NCI-H510A (cell line): ENCODE measurements around the gene COL27A1.

Experiments
- DNase-seq: peaks from one replicate; lab custom pipeline; 2025; lab: John Stamatoyannopoulos, UW

Gene COL27A1

DNA sequence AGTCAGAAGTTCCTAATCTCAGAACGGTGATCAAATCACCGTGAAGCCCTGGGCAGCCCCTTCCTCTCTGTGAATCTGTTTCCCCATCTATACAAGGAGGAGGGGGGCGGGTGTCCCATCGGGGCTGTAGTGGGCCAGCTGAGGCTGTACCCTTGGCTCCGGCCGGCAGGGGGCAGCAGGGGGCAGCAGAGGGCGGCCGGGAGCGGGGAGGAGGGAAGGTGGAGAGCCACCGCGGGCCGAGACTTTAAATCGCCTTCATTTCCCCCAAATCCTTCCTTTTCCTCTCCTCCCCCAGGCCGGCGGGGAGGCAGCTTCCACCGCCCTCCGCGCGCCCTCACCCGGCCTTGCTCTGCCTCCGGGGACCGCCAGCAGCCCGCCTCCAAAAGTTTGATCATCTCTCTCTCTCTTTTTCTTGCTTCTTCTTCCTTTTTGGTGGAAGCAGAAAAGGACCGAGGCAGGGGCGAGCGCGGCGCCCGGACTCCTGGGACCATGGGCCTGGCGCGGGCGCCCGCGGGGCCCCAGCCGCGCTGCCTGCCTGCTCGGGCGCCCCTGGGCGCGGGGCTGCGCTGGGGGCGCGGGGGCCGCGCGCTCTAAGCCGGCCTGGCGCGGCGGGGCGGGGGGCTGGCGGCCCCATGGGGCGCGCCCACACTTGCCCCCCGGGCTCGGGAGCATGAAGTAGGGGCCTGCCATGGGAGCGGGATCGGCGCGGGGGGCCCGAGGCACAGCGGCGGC is at the start of gene COL27A1:
Gene COL27A1 (plus strand): TSS at position 275 of the 732 bp plus-strand sequence. CDS start 414 bp downstream, at position 689.
- DNase-seq = peak; percentile 19

DNA sequence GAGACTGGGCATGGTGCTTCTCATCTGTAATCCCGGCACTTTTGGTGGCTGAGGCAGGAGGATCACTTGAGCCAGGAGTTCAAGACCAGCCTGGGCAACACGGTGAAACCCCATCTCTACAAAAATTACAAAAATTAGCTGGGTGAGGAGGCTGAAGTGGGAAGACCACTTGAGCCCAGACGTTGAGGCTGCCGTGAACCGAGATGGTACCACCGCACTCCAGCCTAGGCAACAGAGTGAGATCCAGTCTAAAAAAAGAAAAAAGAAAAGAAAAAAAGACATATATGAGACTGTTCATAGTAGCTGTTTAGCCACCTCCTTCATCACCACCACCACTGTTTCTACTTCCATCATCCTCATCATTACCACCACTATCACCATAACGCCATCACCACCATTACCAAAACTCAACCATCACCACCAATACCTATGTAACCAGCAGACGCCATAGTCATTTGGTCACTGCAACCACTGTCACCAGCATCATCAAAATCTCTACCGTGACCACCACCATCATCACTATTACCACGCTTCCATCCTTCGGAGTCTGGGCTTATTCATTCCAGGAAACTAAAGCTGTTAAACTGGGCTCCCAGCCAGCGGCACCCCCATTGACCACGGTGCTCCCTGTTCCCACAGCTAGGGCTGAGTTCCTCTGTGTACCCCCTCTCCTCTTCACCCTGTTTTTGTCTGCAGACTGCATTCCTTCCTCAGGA is 47.9 kb upstream of the COL27A1 start:
- no peak for DNase-seq

DNA sequence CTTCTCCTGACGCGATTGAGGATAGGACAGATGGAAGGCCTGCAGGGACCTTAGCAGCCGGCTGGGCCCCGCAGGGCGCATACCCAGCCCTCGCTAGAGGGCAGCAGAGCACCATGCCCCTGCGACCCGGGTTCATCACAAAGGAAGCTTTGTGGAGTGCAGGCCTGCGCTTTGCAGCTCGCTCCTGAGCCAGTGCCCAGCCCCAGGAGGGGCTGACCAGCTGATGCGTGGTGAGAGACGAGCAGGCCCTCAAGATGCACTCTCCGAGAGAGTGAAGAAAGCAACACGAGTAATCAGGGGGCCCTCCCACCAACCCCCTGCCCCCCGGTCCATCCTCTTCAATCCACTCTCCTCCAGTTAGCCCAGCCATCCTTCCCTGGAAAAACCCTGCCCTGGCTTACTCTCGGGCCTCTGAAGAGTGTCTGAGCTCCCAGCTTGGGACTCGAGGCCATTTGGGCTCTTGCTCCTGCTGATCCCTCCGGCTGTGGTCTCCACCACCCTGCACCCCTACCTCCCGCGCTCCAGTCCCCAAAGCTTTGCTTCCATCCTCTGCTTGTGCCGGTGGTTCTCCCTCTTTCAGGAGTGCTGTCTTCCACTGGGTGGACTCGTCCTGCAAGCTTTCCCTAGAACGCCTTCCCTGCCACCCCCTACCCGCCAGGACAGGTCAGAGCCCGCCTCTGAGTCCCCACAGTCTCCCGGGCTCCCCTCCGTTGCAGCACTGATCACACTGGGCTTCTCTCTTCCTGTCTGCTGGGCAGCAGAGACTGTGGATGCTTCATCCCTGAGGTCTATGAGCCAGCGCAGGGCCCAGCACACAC is 47.1 kb upstream of the COL27A1 start:
- peak; percentile 32 for DNase-seq

DNA sequence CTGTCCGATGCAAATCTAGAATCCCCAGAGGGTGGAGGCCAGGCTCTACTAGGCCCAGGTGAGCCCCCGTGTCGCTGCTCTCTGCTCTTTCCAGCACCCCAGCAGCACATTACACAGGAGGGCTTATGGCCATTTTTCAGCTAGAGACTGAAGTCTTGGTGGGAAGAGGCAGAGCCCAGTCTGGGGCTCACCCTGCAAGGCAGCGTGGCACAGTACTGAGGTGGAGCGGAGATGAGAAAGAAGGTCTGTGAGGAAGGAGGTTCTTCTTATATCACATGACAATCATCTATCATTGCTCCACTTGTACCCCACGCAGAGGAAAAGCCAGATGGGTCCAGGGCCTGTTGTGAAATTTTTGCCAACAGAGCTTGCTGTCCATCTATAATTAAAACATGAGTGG is 46.2 kb upstream of the COL27A1 start:
- DNase-seq = no peak

DNA sequence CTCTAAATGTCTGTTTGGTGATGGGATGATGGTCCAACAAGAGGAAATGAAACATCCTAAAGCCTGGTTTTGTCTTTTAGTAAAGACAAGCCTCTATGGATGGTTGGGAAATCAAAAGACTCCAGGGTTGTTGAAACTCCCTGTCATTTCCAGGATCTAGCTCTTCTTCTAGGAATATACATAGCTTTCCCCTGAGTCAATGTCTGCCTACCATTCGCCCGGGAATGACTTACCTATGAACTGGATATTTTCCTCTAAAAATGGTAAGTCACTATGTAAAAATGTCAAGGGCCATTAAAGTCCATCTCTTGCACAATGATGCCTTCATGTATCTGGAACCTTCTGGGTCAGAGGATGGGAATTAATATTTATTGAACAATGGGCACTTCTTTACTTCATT is 45.2 kb upstream of the COL27A1 start:
- no peak for DNase-seq

DNA sequence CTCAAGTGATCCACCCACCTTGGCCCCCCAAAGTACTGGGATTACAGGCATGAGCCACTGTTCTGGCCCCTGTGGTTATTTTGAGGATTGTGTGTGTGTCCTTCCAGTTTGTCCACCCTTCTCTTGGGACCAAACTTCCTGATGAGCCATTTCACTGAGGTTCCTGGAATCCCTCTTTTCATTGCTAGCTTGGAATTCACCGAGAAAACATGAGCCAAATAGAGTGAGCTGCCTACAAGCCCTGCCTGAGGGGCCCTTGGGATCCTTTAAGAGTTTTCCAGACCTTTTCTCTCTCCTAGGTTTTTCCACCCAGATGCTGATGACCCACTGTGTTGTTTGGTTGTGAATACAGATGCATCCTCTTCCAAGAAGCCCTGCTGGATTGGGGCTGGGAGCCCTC is 43.0 kb upstream of the COL27A1 start:
- DNase-seq = no peak

DNA sequence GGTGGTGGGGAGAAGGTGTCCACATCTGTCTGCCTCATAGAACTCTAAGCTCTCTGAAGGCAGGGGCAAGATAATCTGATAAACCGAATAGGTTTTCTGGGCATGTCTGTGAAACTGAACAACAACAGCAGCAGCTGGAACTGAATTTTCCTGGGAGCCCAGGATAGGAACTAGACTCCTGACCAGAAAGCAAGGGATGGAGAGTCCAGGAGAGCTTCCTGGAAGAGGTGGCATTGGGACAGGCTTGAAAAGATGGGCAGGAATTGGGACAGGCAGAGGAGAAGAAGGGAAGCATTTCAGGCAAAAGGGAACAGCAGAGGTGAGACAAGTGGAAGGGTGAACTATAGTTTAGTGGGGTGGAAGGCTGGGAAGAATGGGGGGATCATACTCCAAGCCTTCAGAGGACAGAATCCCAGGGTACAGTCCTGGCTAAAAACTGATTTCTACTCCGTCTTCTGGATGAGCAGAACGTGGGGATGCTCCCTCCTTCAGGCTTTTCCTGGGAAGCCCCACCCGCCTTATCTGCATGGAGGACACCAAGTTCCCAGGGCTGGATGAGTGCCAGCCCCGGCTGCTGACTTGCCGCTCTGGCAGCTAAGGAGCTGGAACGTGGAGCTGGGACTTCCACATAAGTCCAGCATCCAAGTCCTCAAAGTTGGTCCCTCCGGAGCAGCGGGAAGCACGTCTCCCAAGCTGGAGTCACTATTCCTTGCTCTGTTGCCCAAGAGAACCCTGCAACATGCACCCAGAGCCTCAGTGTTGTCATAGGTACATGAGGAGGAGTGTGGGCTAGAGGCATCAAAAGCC is 42.4 kb upstream of the COL27A1 start:
- no peak for DNase-seq

DNA sequence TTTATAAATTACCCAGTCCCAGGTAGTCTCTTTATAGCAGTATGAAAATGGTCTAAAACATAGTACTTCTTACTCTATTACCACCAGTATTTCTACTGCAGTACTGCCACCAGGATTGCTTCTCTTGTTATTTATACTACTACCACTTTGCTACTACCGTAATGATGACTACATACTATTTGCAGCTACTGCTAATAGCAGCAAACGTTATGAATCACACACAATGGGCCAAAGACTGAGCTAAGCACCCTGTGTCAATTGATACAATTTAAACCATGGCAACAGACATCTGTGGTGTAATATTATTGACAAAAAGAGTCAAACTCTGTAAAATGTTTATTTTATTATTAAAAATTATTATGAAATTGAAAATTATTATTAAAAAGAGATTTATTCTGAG is 41.0 kb upstream of the COL27A1 start:
- no peak for DNase-seq

DNA sequence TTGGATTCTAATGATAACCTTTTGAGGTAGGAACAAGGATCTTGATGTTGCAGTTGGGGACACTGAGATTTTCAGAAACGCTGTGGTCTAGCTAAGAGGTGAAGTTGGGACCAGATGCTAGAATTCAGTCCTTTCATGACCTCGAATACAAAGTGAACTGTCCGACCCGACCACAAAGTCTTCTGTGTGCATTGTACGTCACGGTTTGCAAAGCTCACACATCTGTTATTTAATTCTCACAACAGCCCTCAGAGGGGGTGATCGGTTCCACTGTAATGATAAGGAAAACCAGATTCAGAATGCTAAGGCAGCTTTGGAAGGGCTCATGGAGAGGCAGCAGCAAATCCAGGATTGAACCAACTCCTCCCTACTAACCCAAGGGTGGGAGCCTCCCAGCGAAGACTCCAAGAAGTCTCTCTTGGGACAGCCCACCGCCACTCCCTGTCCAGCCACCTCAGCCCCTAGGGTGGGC is 39.6 kb upstream of the COL27A1 start:
- DNase-seq = no peak

DNA sequence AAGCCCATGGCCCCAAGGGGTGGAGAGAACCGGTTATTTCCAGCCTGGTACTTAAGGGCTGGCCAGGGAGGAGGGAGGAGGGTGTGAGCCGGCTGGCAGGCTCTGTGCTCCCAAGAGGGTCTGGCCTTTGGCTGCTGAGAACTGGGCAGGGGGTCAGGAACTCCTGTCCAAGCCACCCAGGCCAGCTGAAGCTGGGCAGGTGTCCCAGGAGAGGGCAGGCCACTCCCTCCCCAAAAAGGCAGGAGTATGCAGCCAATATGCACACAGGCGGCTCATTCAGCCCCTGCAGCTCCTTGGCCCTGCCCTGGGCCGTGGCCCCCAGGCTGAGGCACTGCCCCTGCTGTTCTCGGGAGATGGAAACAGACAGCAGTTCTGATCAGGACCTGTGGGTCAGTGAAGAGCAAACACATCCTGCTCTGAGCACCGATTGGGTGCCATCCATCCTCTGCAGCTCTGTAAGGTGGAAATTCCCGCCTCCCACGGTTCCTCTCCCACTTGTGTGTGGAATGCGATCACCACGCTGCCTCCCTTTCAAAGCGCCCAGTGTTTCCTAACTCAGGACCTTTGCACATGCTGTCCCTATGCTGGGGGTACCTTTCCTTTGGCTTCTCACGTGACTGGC is 39.1 kb upstream of the COL27A1 start:
- no peak for DNase-seq

DNA sequence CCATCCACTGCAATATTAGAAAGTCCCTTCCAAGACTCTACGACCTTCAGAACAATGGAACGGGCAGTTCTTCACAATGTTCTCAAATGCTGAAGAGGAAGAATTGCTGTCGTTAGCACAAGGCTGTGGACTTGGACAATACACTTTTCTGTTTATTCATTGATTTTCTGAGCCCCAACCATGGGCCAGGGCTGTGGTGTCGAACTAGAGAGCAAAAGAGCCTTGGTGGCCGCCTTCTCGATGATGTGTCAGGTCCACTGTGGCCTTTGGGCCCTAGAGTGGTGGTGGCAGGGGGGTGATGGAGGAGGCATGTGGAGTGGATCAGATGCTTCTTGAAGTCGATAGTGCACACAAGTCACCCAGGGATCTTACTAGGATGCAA is 37.7 kb upstream of the COL27A1 start:
- DNase-seq = no peak

DNA sequence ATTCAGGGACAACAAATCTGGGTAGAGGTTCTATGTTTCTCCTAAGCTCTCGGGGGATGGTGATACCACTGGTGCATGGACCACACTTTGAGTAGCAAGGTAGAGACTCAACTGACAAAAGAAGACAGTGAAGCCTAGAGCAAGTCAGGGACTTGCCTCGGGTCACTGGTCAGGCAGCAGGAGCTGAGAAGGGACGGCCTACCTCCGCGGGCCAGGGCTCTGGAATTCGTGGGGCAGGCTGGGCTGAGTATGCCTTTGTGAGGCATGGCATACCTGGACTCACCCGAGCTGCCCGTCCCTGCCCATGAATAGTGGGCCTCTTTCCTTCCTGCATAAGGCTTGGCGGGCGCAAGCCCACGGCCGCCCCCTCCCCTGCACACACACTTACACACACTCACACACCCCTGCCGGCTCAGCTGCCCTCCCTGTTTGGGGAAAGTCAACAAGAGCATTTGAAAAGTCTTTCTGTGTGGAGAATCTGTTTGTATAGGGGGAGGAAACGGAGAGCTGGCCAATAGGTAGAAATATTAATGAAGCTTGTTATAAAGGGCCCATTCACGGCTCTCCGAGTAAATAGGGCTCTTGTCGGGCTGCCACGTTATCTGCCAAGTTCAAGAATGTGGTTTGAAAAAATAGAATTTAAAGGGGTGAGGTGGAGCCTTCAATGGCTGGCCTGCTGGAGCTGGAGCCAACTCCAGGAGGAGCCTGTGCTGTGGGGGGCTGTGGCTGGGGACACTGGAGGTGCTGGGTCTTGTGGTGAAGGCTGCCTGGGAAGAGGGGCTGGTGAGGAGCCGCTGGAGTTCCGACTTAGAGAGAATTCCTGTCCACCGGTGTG is 37.1 kb upstream of the COL27A1 start:
- DNase-seq = peak; percentile 42

DNA sequence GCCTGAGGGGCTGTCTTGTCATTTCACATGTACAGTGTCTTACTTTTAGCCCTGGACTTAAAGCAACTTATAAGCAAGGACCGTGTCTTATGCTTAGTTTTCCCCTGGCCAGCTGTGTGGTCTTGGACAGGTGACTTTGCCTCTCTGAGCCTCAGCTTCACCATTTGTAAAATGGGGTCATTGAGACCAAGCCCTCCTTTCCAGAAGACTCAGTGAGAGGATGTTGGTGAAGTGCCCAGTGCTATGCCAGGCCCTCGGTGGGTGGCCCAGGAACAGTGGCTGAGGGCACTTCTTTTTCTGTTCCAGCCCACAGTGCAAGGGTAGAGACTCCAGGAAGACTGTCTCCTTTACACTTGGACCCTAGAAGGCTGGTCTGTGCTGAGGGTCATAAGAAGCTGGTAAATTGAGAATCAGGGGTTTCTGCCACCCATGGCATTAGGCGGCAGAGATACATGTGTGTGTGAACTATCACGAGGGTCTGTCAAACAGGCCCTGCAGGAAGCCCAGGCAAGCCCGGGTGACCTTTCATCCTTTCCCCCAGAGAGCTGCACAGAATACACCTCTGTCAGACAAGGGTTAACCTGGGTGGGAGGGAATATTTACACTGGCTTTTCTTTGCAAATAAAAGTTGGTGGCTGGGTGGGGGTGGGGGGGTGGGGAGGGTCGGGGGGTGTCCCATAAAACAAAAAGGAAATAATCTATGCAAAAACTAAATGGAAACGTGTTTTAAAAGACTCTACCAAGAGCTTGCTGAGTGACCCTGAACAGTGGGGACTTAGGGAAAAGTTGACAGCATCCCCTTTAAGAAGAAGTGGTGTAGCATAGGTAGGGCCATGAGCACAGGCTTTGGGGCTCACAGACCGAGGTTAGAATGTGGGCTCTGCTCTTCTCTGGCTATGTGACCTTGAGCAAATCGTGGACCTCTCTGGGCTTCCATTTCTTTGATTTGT is 35.8 kb upstream of the COL27A1 start:
- no peak for DNase-seq

DNA sequence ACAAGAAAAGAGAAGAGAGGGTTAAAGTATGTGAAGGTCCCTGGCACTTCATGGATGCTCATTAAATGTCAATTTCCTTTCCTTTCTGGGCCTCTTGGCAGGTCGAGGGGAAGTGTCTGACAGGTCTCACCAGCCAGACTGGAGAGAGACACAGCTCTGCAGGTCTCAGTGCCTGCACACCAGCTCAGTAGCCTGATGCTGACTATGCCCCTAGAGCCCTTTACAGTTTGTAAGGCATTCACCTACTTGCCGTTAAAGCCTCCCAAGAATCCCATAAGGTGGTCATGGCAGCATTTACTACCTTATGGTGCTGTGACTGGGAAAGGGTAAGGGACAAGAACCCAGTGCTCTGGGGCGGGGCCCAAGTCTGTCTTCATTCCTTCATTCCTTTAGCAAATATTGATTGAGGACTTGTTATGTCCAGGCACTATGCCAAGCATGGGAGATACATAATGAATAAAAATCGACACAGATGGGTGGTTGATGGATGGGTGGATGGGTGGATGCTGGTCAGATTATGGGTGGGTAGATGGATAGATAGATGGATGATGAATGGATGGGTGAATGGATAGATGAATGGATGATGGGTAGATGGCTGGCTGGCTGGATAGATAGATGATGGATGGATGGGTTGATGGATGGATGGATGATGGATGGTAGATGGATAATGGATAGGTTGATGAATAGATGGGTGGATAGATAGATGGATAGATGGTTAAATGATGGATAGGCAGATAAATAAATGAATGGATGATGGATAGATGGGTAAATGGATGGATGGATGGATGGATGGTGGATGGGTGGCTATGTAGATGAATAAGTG is 34.9 kb upstream of the COL27A1 start:
- DNase-seq = no peak

DNA sequence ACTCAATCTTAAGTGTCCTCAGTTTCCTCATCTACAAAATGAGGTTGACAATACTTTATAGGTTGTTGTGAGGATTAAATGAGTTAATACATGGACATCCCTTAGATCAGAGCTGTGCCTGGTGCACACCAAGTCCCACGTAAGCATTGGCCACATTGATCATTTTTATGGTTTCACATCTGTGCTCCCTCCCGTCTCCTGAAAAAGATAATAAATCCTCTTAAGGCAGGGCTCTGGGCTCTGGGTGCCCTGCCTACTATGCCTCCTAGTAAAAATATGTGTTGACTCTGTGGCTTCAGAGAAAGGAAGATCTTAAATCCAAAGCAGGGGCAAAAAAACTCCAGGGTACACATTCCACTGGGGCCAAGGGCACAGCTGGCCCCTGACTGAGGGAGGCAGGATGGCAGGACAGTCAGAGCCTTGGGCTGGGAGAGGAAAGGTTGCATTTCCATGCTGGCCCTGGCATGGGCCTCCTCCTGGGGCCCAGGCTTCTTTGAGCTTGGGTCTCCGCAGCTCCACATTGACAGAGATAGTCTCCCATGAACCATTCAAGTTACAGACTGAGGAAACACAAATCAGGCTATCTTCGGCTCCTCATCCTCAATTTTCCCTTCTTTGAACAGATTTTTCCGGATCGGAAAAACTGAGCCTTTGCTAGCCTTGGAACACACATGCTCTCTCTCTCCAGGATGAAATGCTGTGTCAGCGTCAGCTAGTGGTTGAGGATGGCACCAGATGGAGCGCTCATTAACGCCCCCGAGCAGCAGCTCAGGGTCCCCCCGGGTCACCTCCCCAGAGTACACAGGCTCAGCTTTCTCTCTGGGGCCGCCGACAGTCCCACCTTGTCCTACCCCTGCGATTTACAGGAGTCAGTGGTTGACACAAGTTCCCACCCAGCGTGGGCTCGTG is 33.9 kb upstream of the COL27A1 start:
- DNase-seq = no peak

DNA sequence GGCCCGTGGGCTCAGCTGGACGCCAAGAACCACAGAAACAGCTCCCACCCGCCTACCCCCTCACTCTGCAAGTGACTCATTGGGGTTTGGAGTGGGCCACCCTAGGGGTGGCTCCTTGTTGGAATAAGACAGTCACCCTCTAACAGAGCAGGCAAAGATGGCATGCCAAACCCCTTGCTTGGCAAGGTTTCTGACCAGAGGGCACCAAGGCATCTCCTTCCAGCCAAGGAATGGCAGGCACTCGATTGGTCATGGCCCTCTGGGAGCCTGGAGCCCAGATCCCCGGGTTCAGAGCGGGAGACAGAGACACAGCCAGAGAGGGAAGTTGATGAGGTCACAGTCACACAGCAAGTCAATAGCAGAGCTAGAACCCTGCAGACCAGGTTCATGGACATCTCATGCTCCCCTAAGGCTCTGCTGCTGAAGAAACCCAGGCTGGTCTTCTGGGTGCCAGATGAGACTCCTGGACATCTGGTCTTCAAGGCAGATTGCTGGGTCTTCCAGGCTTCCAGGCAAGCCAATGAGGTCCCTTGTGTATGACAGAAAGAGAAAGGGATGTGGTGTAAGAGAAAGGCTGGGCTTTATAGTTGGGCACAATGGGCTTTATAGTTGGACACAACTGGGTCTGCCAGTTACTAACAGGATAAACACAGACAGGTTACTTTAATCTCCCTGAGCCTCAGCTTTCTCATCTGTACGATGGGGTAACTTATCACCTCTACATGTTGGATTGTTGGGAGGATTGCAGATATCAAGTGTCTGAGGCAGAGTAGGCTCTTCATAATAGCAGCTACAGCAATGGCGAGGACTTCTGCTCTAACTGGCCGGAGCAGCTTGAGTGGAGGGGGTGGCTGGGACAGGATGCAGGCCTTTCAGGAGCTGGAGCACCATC is 33.0 kb upstream of the COL27A1 start:
- DNase-seq = no peak
